Endometrial microvascular endothelial cells (primary cell): ENCODE results near the gene TIGD7. TPM values are rescaled to one million over a fixed set of nuclear protein-coding genes. Genes with fewer than 3 reads are reported as not detected.
"Not testable (repeated sequence)": the region's sequence is repeated elsewhere in the genome, so short reads cannot be mapped to it uniquely, and the experiment has no call there.

Experiments
- in situ Hi-C: cut with HindIII; loops from 2 replicates; pipeline ENCODE4 v1.10.0; 2017; ENCODE audit warnings: low sequenced_read_pairs, low pct_unique_long_range_greater_than_20kb; ENCODE audit errors: inconsistent ontology term
- total RNA-seq: library from RNA; depleted of rRNA; stranded (reverse); fragments of >200 nt; gene quantifications from one replicate; pipeline ENCODE4 v1.2.3, GENCODE V29; 2015; ENCODE audit errors: inconsistent ontology term

TIGD7 gene
- total RNA-seq, 1 donor from 2014 or later, result 0.93 TPM

GRCh38 chr16:3283543-3284447, 21.4 kb downstream of the TIGD7 start:
- in situ Hi-C loops, result no loop called here

DNA sequence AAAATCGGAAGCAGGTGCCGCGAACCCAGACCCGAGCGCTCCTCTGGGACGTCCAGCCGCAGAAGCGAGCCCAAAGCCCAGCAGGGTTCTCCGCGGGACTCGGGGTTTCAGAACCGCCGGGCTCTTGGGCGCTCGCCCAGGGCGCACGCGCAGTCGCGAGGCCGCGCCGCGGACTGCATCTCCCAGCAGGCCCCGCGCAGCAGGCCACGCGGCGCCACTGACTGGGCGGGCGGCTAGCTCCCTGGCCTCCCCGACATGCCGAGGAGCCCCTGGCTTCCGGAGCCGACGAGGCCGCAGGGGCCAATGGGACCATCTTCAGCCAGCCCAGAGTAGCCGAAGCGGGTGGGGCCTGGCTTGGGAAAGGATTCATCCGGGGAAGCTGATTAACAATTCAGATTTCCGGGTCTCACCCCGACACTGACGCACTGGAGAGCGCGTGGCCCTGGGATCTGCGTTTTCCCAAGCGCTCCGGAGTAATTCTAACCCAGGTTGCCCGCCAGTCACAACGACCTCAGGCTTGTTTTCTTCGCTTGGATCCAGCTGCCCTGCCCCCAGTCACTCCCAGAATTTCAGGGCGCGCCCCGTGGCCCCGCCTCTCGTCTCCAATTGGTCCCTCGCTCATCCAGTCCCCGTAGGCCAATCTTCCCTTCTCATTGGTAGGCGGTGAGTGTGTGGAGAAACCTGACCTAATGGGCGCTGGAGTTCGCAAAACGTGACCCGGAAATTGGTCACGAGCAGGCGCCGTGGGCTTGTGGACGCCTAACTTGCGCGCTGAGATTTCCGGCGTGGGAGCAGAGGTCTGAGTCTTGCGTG, 22.3 kb downstream of the TIGD7 start, which contains the start of gene ZNF263:
TSS of gene ZNF263 (plus strand) at position 762 of the 813 bp plus-strand sequence. CDS start 328 bp downstream, outside the sequence.
- in situ Hi-C loops, result no loop called here

DNA sequence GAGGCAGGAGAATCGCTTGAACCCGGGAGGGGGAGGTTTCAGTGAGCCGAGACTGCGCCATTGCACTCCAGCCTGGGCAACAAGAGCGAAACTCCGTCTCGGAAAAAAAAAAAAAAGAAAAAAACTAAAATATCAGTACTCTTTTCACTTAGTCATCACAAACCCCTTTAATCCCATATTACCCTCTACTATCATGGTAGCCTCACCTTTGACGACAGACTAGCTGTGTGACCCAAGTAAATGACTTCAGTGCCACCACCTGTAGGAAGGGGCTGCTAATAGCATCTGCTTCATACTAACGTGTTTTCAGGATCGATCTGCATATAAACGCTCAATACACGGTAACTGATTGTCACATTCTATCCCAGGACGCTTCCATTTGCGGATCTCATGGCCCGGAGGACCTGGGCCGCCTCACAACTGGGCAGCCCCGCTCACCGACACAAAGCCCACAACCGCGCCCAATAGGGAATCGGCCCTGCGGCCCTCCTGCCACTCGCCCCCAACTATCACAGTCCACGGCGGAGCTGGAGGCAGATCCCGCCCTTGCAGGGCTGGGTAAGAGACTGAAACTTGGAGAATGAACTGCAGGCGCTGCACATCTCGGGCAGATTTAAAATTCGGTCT, 23.0 kb downstream of the TIGD7 start:
- in situ Hi-C loops, result no loop called here

GRCh38 chr16:3281222-3281820, 23.9 kb downstream of the TIGD7 start:
- in situ Hi-C loops, result no loop called here

- in situ Hi-C loops, result no loop called here
Measured at GRCh38 chr16:3276679-3277078, 28.6 kb downstream of the TIGD7 start.

- in situ Hi-C loops, result no loop called here
Measured at GRCh38 chr16:3274947-3275346, 30.3 kb downstream of the TIGD7 start.

DNA sequence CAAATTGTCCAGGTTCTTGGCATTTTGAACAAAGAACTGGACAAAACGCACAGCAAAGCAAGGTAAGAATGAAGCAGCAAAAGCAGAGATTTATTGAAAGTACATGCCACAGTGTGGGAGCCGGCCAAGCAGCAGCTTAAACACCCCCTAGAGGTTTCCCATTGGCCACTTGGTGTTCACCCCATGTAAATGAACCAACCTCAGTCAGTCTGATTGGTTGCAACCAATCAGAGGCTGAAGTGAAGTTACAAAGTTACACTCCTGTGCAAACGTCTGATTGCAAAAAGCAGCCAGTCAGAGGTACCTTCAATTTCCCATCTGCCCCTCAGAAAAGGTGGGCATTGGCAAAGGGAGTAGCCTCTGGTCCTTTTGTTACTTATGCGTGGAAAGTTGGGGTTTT, 30.7 kb downstream of the TIGD7 start:
- in situ Hi-C loops, result no loop called here

GRCh38 chr16:3271281-3271680, 33.9 kb downstream of the TIGD7 start:
- in situ Hi-C loops, result not testable (repeated sequence)

GRCh38 chr16:3270718-3271117, 34.5 kb downstream of the TIGD7 start:
- in situ Hi-C loops, result not testable (repeated sequence)

DNA sequence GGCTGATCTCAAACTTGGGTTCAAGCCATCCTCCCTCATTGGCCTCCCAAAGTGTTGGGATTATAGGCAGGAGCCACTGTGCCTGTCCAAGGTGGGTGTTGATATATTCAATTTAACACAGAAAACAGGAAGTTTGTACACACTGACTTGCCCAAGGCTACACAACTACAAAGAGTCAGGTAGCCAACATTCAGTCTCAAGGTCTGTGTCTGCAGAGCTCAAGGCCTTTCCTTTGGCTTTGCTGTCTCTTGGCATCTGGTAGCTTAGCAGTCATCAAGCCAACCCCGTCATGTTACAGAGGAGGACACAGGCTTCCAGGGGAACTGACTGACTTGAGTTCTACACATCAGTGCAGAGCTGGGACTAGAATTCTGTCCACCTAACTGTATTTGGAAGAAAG, 36.9 kb downstream of the TIGD7 start:
- in situ Hi-C loops, result no loop called here

GRCh38 chr16:3266873-3267537, 38.2 kb downstream of the TIGD7 start:
- in situ Hi-C loops, result no loop called here

- in situ Hi-C loops, result no loop called here
Measured at GRCh38 chr16:3264137-3265036, 40.8 kb downstream of the TIGD7 start.

DNA sequence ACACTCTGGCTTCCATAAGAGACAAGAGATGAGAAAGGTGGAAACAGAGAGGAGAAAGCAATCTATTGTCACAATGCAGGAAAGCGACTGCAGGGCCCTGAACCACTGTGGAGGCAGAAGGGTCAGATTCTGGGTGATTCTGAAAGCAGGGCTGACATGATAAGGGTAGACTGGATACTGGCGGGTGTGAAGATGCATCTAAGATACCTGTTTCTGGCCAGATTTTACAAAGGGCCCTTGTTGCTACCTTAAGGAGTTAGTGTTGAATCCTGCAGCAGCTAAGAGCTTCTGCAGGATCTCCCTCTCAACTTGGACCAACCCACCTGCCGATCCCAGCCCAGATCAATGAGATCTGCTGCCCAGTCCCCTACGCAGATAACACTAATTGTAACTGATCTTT, 42.7 kb downstream of the TIGD7 start:
- in situ Hi-C loops, result no loop called here

- in situ Hi-C loops, result no loop called here
Measured at GRCh38 chr16:3259836-3260235, 45.4 kb downstream of the TIGD7 start.

GRCh38 chr16:3256866-3257465, 48.3 kb downstream of the TIGD7 start:
- in situ Hi-C loops, result no loop called here

DNA sequence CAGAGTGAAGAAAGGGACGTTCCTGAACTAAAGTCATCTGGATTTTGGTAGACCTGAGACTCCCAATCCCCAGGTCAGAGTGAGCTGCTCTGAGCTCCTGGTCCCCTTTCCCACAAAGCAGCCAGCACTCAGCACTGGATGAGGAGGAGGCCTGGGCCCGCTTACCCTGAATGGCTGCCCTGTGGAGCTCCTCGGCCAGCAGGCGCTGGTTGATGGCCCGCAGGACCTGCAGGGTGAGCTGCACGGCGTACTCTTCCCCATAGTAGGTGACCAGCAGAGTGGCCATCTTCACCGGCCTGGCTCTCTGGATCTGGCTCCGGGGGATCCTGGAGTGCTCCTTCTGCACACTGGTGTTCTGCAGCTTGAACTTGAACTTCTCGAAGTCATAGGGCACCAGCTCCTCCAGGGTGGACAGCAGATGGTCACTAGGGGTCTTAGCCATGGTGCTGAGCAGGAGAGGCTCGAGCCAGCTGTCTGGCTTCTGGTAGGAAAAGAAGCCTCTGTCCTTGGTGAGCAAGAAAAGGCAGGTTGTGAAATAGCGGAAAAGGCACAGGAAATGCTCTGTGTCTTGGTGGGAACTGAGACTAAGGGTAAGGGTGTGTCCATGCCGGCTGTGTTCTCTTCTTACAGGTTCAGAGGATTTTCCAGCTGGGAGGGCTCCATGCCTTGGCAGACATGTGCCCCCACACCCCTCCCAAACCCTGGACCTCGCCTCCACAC, 48.9 kb downstream of the TIGD7 start, which contains the start of gene MEFV:
TSS of gene MEFV (minus strand) at position 488 of the 720 bp plus-strand sequence. CDS start at position 442, 46 bp downstream.
- in situ Hi-C loops, result no loop called here
